Head of caudate nucleus (tissue), 42 donors: Measurements from ENCODE around the gene ARHGEF37.
"Not testable (repeated sequence)": the region's sequence is repeated elsewhere in the genome, so short reads cannot be mapped to it uniquely, and the experiment has no call there.

ENCODE experiments used
- DNase-seq, 42 donors: peaks; one replicate each; pipeline versions ENCODE4 v3.0.0 to v3.0.0-alpha.2; 2020 to 2021; ENCODE audit warnings: mixed read lengths in 7 of 42
- intact Hi-C: fragments of 100-400 bp; cut with DNase I; formaldehyde crosslinking; loops from one replicate; pipeline ENCODE4 v1.15.0; 2022

Gene ARHGEF37

GRCh38 chr5:149656576-149657182 is 75.4 kb downstream of the ARHGEF37 start:
- peak in 2 of 42 donors; percentile 38 to 47 for DNase-seq
- intact Hi-C loops = no loop called here

- intact Hi-C loops = no loop called here
- peak in 1 of 42 donors; percentile 7 for DNase-seq
Measured at GRCh38 chr5:149657324-149657723, 76.0 kb downstream of the ARHGEF37 start.

GRCh38 chr5:149658299-149658698 is 77.0 kb downstream of the ARHGEF37 start:
- intact Hi-C loops = no loop called here
- DNase-seq = peak in 2 of 42 donors; percentile 14 to 29

GRCh38 chr5:149664083-149664482 is 82.8 kb downstream of the ARHGEF37 start:
- DNase-seq = peak in 2 of 42 donors; percentile 8 to 34
- intact Hi-C loops = no loop called here

- peak in 2 of 42 donors; percentile 19 to 20 for DNase-seq
- intact Hi-C loops = no loop called here
Measured at GRCh38 chr5:149664666-149665415, 83.5 kb downstream of the ARHGEF37 start.

- DNase-seq = peak in 2 of 42 donors; percentile 30 to 32
- intact Hi-C loops = no loop called here
Measured at GRCh38 chr5:149665416-149666175, 84.3 kb downstream of the ARHGEF37 start.

- intact Hi-C loops = no loop called here
- peak in 2 of 42 donors; percentile 36 to 37 for DNase-seq
Measured at GRCh38 chr5:149666212-149666852, 85.0 kb downstream of the ARHGEF37 start.

GRCh38 chr5:149667084-149667828 is 86.0 kb downstream of the ARHGEF37 start:
- DNase-seq = peak in 4 of 42 donors; percentile 16 to 54 (median 28)
- intact Hi-C loops = no loop called here

- peak in 1 of 42 donors; percentile 9 for DNase-seq
- intact Hi-C loops = no loop called here
Measured at GRCh38 chr5:149667829-149668330, 86.6 kb downstream of the ARHGEF37 start.

- intact Hi-C loops, DNase-seq: not testable (repeated sequence)
Measured at GRCh38 chr5:149669273-149669672, 88.0 kb downstream of the ARHGEF37 start.

- peak in 1 of 42 donors; percentile 3 for DNase-seq
Measured at GRCh38 chr5:149671544-149671943, 90.2 kb downstream of the ARHGEF37 start.

GRCh38 chr5:149672701-149673476 is 91.6 kb downstream of the ARHGEF37 start:
- intact Hi-C loops = no loop called here
- DNase-seq = peak in 1 of 42 donors; percentile 4

More at GRCh38 chr5:149671544-149671943, 90.2 kb downstream of the ARHGEF37 start:
- intact Hi-C loops = no loop called here

GRCh38 chr5:149674686-149675085 is 93.4 kb downstream of the ARHGEF37 start:
- intact Hi-C loops = no loop called here
- peak in 1 of 42 donors; percentile 10 for DNase-seq

GRCh38 chr5:149675610-149676201 is 94.4 kb downstream of the ARHGEF37 start:
- intact Hi-C loops = no loop called here
- peak in 2 of 42 donors; percentile 9 to 36 for DNase-seq

GRCh38 chr5:149677731-149678130 is 96.4 kb downstream of the ARHGEF37 start:
- DNase-seq = peak in 39 of 42 donors; percentile 6 to 65 (median 34)
- intact Hi-C loops = no loop called here

GRCh38 chr5:149679876-149680809 is 98.8 kb downstream of the ARHGEF37 start:
- intact Hi-C loops = no loop called here
- peak in 2 of 42 donors; percentile 19 to 42 for DNase-seq
